Left ventricle myocardium inferior (tissue), 1 donor: ENCODE data around the gene NAT9. TPM values are rescaled to one million over a fixed set of nuclear protein-coding genes. Genes with fewer than 3 reads are reported as not detected.
A peak's percentile ranks its signal among the peaks of the same experiment; 100 is the strongest.

ENCODE experiments used
- DNase-seq: peaks from one replicate; pipeline ENCODE4 v3.0.0-alpha.2; 2020
- H3K27ac ChIP-seq: fragments of 200-600 bp; replicated peaks from 2 replicates; pipeline ENCODE4 v1.8.0; 2021
- H3K27me3 ChIP-seq: fragments of 200-600 bp; 2 replicates; pipeline ENCODE4 v1.8.0; 2021; ENCODE audit warnings: low read depth
- H3K36me3 ChIP-seq: fragments of 200-600 bp; 2 replicates; pipeline ENCODE4 v1.8.0; 2021
- H3K4me1 ChIP-seq: fragments of 200-600 bp; 2 replicates; pipeline ENCODE4 v1.8.0; 2021
- H3K4me3 ChIP-seq: fragments of 200-600 bp; 2 replicates; pipeline ENCODE4 v1.8.0; 2021; ENCODE audit warnings: mild to moderate bottlenecking, moderate library complexity
- H3K9me3 ChIP-seq: fragments of 200-600 bp; replicated peaks from 2 replicates; pipeline ENCODE4 v1.8.0; 2021
- CTCF ChIP-seq: fragments of 200-600 bp; IDR thresholded peaks from 2 replicates; pipeline ENCODE4 v1.8.0; 2021; ENCODE audit warnings: antibody characterized with exemption, mild to moderate bottlenecking, borderline replicate concordance
- intact Hi-C: fragments of 100-400 bp; cut with micrococcal nuclease; formaldehyde crosslinking; loops from one replicate; pipeline ENCODE4 v1.11.0; 2022
- total RNA-seq: library from RNA; stranded (reverse); fragmentation: NEBNext Ultra II Directional; extraction: Animal tissue kit (Norgen Biotek cat#: 25700); gene quantifications from one replicate; pipeline ENCODE4 v1.2.1, GENCODE V29; 2021
- donor health status: DM: no; HTN: yes; CAD: no; lungs with severe emphysema.

Gene NAT9
- total RNA-seq, 1 donor from 2014 or later = 18.6 TPM

- peak; percentile 96 for DNase-seq
- intact Hi-C loops = loop anchor here (2.0 kb wide), 1 partner anchor 28 kb away; the partner anchor contains the start of gene NAT9
- H3K4me1 ChIP-seq = peaks cover 84% of the 10 kb centered on the region
- H3K9me3 ChIP-seq = no peaks in the 10 kb centered on the region
- H3K4me3 ChIP-seq = peak within 1 kb of the TSS; percentile 87
- H3K36me3 ChIP-seq = no peaks in the 10 kb centered on the region
- H3K27me3 ChIP-seq = no peaks in the 10 kb centered on the region
- peak; percentile 39 for TF ChIP-seq CTCF
- peak within 1 kb of the TSS; percentile 87 for H3K27ac ChIP-seq
Measured at GRCh38 chr17:74748529-74749278, 27.4 kb downstream of the NAT9 start, which contains the start of gene NHERF1. Gene NHERF1 (plus strand): TSS chr17:74748628. CDS start chr17:74748847, 219 bp downstream.

- Histone ChIP-seq H3K27me3 (no peaks in the 10 kb centered on the region), H3K4me1 (peaks cover 84% of the 10 kb centered on the region), H3K9me3 (no peaks in the 10 kb centered on the region), H3K4me3 (peak overlapping the region; percentile 87), H3K36me3 (no peaks in the 10 kb centered on the region), H3K27ac (peak overlapping the region; percentile 87)
- intact Hi-C loops = loop anchor here (2.0 kb wide), 1 partner anchor 29 kb away; the partner anchor contains the start of gene NAT9
- no peak for DNase-seq
- TF ChIP-seq CTCF = peak; percentile 40
Measured at GRCh38 chr17:74748279-74748528, 27.9 kb downstream of the NAT9 start.

- intact Hi-C loops = no loop called here
- Histone ChIP-seq H3K27me3 (no peaks in the 10 kb centered on the region), H3K27ac (peak overlapping the region; percentile 87), H3K36me3 (no peaks in the 10 kb centered on the region), H3K4me1 (peaks cover 74% of the 10 kb centered on the region), H3K9me3 (no peaks in the 10 kb centered on the region), H3K4me3 (no peak overlapping the region)
- no peak for TF ChIP-seq CTCF
- peak; percentile 18 for DNase-seq
Measured at GRCh38 chr17:74746922-74747321, 29.2 kb downstream of the NAT9 start.

- H3K27me3 ChIP-seq = peaks cover 5% of the 10 kb centered on the region
- H3K4me1 ChIP-seq = peaks cover 72% of the 10 kb centered on the region
- no peaks in the 10 kb centered on the region for H3K36me3 ChIP-seq
- peak overlapping the region; percentile 87 for H3K27ac ChIP-seq
- no peak overlapping the region for H3K4me3 ChIP-seq
- intact Hi-C loops = no loop called here
- TF ChIP-seq CTCF = no peak
- DNase-seq = peak; percentile 2
- no peaks in the 10 kb centered on the region for H3K9me3 ChIP-seq
Measured at GRCh38 chr17:74746376-74746775, 29.8 kb downstream of the NAT9 start.

GRCh38 chr17:74745548-74746177 lies 30.5 kb downstream of the NAT9 start:
- Histone ChIP-seq H3K9me3 (no peaks in the 10 kb centered on the region), H3K27ac (peak overlapping the region; percentile 87), H3K27me3 (peaks cover 12% of the 10 kb centered on the region), H3K4me1 (peaks cover 65% of the 10 kb centered on the region), H3K36me3 (no peaks in the 10 kb centered on the region), H3K4me3 (peak overlapping the region; percentile 58)
- intact Hi-C loops = no loop called here
- peak; percentile 3 for DNase-seq
- TF ChIP-seq CTCF = no peak
